NCI-H187 (cell line): ENCODE data around the gene NEK2.
"Not testable (repeated sequence)": the region's sequence is repeated elsewhere in the genome, so short reads cannot be mapped to it uniquely, and the experiment has no call there.

ENCODE experiments used
- DNase-seq, 2 experiments: peaks; one replicate each; lab custom pipeline; 2025; lab: John Stamatoyannopoulos, UW

The NEK2 gene

GRCh38 chr1:211675230-211676105, at the start of gene NEK2:
TSS of gene NEK2 (minus strand) at chr1:211675621. CDS start at chr1:211675479, 142 bp downstream.
- peak; percentile 57 to 71 for DNase-seq

DNA sequence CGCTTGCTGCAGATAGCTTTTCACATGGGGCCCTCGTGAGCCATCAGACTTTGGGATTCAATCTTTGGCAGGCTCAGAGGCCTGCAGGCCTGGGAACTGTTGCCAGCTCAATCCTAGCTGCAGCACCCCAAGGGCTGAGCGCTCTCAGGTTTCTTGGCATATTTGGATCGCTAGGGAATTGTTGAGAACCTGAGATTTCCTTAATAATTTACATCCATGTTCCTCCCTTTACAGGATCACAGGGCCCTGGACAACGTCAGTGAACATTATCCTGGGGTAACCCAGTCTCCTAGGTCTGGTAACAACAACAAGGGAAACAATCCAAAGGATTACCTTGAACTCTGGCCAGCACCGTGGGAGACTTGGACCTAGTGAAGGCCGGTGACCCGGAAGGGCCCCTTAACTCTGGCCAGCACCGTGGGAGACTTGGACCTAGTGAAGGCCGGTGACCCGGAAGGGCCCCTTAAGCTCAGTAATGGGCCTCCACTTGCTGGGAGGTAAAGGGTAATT, 49.3 kb upstream of the NEK2 start:
- DNase-seq: no peak

- no peak for DNase-seq
Measured at GRCh38 chr1:211723273-211723672, 47.9 kb upstream of the NEK2 start.

DNA sequence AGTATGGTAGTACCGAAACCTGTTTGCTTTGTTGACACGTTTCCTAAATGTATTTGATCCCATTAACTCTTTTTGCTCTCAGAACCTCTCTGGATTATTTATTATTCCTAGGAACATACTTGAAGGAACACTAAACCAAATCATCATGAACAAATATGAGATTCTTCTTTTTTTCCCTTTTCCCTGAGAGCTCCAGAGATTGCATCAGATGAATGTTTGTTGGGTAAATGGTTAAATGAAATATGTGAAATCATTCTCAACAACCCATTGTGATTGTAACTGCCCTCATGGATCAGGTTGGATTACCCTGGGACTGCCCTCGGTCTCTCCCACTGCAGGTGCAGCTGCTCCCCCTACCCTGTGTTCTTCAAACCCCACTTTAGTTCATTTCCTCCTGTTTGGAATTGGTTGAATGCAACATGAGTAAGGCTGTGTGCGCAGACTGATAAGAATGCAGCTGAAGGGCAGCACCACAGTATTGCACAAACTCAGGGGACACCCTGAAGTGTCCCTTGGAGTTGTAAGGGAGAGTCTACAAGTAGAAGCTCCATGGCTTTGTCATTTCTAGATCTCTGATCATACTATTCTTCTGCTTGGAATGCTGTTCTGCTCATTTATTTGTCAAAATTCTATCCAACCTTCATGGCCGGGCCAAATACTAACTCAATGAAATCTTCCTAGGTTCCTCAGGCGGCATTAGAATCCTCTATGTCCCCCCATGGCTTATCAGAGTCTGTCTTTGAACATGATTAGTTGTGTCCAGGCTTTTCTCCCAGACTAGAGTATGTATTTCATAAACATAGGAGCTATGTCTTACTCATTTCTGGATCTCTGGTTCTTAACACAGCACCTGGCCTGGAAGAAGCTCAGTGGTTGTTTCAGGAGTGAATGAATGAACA, 47.1 kb upstream of the NEK2 start:
- DNase-seq: no peak

- DNase-seq: not testable (repeated sequence)
Measured at GRCh38 chr1:211716555-211716954, 41.1 kb upstream of the NEK2 start.

DNA sequence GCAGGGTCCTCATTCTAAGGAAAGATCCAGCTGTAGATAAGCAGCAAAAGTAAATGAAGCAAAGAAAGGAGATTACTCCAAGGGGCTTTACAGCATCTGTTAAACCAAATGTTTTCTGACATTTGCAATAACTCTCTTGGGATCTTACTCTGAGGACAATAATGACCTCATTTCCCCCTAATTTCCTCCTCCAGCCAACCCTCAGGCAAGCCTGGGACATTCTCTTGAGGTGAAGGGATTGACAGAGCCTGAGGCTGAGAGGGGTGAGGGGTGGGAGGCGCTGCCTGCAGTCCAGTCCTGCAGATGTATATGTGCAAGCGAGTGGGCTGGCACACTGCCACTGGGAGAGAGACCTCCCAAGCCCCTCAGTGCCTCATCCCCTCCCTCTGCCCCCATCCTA, 40.5 kb upstream of the NEK2 start:
- DNase-seq: no peak

DNA sequence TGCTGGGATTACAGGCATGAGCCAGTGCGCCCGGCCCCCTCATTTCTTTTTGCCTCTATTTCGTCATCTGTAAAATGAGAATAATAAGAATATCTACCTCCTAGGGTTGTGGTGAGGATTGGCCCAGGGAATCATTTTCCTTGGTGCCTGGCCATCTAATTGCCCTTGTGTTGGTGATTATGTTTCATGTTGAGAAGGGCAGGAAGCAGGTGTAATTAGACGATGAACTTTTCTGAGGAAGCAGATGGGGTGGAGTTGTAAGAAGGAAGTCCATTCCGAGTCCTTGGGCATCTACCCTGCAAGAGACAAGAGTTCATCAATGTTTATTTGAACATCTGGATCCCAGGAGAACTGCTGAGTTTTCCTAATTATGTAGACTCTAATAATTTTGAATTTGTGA, 38.7 kb upstream of the NEK2 start:
- no peak for DNase-seq

DNA sequence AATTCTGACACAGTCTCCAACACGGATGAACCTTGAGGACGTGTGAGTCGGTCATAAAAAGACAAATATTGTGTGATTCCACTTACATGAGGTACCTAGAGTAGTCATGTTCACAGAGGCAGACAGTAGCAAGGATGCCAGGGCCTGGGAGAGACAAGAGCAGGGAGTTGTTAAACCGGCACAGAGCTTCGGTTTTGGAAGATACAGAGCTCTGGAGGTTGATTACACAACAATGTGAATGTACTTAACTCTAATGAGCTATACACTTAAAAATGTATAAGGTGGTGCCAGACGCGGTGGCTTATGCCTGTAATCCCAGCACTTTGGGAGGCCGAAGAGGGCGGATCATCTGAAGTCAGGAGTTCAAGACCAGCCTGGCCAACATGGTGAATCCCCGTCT, 37.8 kb upstream of the NEK2 start:
- no peak for DNase-seq

DNA sequence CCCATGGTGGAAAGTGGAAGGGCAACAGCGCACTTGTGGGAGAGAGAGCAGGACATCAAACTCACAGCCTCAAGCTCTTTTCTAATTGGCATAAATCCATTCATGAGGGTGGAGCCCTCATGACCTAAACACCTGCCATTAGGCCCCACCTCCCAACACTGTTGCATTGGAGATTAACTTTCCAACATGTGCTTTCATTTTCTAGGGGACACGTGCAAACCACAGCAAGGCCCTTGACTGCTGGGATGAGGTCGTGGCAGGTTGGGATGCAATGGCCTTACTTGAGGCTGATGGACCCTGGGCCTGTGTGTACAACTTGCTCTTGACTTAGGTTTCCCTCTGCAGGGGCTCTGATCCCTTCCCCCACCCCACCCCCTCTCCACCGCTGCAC, 35.9 kb upstream of the NEK2 start:
- DNase-seq: no peak

DNA sequence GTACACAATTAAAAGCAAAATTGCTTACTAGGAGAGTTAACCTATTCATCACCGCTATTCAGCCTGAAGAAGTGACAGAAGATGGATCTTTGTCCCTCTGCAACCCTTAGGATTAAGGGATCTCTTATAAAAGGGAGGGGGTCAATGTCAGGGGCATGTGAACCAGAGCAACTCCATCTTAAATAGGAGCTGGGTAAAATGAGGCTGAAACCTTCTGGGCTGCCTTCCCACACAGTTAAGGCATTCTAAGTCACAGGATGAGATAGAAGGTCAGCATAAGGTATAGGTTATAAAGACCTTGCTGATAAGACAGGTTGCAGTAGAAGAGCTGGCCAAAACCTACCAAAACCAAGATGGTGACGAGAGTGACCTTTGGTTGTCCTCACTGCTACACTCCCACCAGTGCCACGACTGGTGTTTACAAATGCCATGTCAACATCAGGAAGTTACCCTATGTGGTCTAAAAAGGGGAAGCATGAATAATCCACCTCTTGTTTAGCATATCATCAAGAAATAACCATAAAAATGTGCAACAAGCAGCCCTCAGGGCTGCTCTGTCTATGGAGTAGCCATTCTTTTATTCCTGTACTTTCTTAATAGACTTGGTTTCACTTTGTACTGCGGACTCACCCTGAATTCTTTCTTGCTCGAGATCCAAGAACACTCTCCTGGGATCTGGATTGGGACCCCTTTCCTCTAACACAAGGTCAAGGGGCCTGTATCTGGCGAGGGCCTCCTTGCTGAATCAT, 35.3 kb upstream of the NEK2 start:
- no peak for DNase-seq

DNA sequence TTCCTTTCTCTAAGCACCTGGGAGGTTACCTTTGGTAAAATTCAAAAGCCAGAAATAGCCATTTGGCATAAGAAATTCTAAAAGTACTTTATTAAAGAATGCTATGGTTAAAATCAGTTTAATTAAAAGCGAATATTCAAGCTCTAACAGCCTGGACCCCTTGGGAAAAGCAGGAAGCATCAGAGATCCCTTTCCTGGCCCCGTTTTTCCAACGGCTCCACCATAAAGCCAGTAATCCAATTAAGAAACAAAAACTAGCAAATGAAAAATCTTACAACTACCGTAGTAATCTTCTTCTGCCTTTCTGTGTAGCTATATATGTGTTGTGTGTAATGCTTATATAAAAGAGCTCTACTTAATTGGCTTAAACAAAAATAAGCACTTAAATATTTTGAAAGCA, 33.5 kb upstream of the NEK2 start:
- no peak for DNase-seq

- DNase-seq: no peak
Measured at GRCh38 chr1:211708006-211708405, 32.6 kb upstream of the NEK2 start.

DNA sequence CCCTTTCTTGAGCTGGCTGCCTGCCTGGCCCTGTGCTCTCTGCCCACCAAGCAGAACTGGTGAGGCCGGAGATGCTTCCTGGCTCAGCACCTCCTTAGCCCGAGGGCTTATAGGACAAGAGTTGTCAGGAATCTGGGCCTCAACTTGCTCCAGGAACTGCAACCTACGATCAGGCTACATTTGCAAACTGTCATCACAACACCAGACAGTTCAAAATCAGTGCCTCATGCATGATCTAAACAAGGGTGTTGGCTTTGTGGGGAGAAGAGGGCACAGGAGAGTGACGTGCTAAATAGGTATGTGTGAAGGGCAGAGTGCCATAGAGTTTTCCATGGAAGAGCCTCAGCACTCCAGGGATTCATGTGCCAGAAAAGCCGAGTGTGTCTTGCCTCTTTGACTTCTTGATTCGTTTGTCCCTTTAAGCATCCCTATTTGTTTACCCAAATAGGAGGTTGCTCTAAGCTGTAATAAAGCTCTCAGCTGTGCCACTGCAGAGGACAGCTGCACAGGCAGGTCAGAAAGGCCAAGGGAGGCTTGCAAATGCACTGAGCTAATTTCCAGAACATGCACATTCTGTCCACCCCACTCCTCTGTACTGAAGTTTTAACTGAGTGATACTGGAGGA, 30.2 kb upstream of the NEK2 start:
- no peak for DNase-seq

DNA sequence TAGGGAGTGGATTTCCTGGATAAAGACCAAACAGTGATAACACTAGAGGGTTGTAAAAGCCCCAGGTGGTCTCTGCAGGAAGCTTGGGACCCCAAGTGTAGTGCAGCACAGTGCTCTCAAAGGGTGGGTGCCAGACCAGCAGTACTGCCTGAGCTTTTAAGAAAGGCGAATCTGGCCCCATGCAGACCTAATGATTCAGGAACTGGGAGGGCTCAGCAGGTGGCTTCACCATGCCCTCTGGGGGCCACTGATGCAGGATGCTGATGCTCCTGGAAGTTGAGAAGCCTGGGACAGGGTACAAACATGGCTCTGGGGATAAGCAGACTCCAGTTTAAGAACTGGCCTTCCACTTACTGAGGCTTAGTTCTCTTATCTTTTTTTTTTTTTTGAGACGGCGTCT, 29.1 kb upstream of the NEK2 start:
- no peak for DNase-seq

GRCh38 chr1:211703812-211704537, 28.6 kb upstream of the NEK2 start:
- DNase-seq: peak; percentile 64 to 76

DNA sequence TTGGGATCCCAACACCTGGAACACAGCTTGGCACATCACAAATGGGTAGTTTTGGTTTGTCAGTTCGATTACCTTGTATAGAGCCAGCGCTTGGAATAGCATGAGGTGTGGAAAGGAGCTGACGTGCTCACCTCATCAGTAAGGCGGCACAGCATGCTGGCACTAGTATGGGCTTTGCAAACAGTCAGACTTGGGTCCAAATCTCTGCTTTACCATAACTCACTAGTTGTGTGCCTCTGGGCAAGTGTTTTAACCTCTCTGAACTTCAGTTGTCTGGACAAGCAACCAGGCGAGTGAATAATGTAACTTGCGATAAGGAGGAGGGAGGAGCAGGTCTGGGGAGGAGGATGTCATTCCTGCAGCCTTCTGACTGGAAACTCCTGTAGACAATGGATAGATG, 26.3 kb upstream of the NEK2 start:
- no peak for DNase-seq

DNA sequence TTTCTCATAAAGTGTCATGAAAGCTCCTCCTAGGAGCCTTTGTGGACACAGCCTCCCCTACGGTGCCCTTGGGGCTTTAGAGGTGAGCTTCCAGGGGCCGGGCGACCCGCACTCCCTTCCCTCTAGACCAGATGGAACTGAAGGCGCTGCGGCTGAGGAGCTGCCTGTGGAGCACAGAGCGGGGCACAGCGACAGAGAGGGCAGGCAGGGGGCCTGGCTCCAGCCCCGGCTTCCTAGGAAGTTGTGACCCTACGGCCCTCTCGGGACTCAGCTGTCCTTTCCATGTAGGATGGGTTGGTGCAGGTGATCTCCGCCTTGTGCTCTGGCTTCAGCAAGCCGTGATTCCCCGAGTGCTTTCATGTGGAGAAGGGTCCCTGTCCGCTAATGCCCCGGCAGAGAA, 23.6 kb upstream of the NEK2 start:
- DNase-seq: no peak

DNA sequence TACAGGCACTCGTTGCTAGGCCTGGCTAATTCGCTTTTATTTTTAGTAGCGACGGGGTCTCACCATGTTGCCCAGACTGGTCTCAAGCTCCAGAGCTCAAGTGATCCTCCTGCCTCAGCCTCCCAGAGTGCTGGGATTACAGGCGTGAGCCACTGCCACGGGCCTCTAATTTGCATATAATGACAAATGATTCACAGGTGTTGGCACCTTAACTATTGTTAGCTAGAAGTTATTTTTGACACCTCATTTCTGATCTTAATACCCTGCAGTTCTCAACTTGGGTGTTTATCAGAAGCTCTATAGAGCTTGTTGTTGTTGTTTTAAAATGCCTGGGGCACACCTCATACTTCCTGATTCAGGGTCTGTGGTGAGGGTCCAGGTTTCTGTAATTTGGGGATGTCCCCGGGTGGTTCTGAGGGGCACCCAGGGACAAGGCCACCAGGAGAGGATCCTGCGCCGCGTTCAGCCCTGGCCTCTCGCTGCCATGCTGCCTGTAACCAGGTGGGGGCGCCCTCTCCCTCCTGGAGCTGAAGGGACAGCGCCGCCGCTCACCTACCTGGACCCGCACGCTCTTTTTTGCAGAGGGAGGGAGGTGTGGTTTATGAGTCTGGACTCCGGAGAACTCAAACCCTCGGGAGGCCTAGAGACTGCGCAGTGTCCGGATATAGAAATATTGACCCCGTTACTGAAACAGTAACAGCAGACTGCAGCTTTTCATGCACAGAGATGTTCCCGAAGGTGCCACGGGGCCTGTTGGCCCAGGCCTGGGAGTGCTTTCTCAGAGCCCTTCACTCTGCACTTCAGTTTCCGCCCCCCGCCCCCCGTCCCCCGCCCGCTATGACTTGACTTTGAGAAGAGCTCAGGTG, 23.0 kb upstream of the NEK2 start:
- peak in 1 of 2 experiments; percentile 41 for DNase-seq

DNA sequence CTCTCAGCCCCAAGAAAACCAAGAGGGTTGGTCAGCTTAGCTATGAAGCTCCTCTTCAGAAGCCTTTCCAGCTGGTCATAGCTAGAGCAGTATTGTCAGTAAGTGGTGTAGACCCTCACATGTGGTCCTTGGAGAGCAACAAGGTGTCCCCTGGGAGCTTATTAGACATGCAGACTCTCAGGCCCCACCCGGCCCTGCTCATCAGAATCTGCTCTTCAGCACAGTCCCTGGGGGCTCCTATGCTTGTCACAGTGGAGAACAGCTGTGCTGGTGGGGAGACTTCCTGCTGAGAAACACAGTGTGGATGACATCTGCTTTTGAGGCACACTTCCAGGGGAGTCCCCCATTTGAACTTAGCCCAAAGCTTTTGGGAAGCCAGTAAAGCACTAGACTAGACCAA, 21.9 kb upstream of the NEK2 start:
- peak in 1 of 2 experiments; percentile 26 for DNase-seq
